Central memory CD4-positive, alpha-beta T cell (primary cell): ENCODE data around the gene USP32.

Experiments
- DNase-seq: peaks from one replicate; pipeline ENCODE4 v3.0.0; 2022

USP32 gene

GRCh38 chr17:60297760-60298401, 94.1 kb downstream of the USP32 start:
- no peak for DNase-seq

GRCh38 chr17:60296177-60296576, 95.8 kb downstream of the USP32 start:
- no peak for DNase-seq

- DNase-seq: no peak
These were observed 98.2 kb downstream of the USP32 start for GRCh38 chr17:60293580-60294335.

- DNase-seq: no peak
These were observed 99.2 kb downstream of the USP32 start for GRCh38 chr17:60292697-60293096.

- no peak for DNase-seq
These were observed 107.2 kb downstream of the USP32 start for GRCh38 chr17:60284709-60285108.

GRCh38 chr17:60283816-60284215, 108.1 kb downstream of the USP32 start:
- DNase-seq: no peak

- no peak for DNase-seq
These were observed 111.3 kb downstream of the USP32 start for GRCh38 chr17:60280673-60281072.

- DNase-seq: no peak
These were observed 113.7 kb downstream of the USP32 start for GRCh38 chr17:60278237-60278636.

GRCh38 chr17:60277258-60277657, 114.7 kb downstream of the USP32 start:
- no peak for DNase-seq

- no peak for DNase-seq
These were observed 122.5 kb downstream of the USP32 start for GRCh38 chr17:60269417-60269816.

GRCh38 chr17:60260540-60260939, 131.4 kb downstream of the USP32 start:
- no peak for DNase-seq

GRCh38 chr17:60258313-60258712, 133.6 kb downstream of the USP32 start:
- no peak for DNase-seq

GRCh38 chr17:60256174-60256573, 135.8 kb downstream of the USP32 start:
- DNase-seq: no peak

- no peak for DNase-seq
These were observed 138.9 kb downstream of the USP32 start for GRCh38 chr17:60253048-60253447.

GRCh38 chr17:60252459-60252858, 139.5 kb downstream of the USP32 start:
- DNase-seq: no peak

- DNase-seq: no peak
These were observed 142.6 kb downstream of the USP32 start for GRCh38 chr17:60249290-60249826.

GRCh38 chr17:60248618-60249289, 143.2 kb downstream of the USP32 start:
- DNase-seq: no peak

GRCh38 chr17:60247836-60248461, 144.0 kb downstream of the USP32 start:
- no peak for DNase-seq

- DNase-seq: no peak
These were observed 147.3 kb downstream of the USP32 start for GRCh38 chr17:60244656-60245055.

GRCh38 chr17:60240290-60240689, 151.6 kb downstream of the USP32 start:
- DNase-seq: no peak

- no peak for DNase-seq
These were observed 160.2 kb downstream of the USP32 start for GRCh38 chr17:60231691-60232090.

GRCh38 chr17:60231234-60231633, 160.7 kb downstream of the USP32 start:
- DNase-seq: peak; percentile 0

GRCh38 chr17:60230358-60230757, 161.6 kb downstream of the USP32 start:
- no peak for DNase-seq
